HEK293 (cell line): ENCODE data around the gene ADK.

ENCODE experiments used
- CTCF ChIA-PET: fragments of 350-600 bp; formaldehyde crosslinking; extraction: SDS; loops from one replicate; lab custom pipeline; 2021; ENCODE audit warnings: antibody characterized with exemption; lab: Yijun Ruan, JAX
- POLR2A ChIA-PET: fragments of 300-600 bp; formaldehyde crosslinking; extraction: SDS; loops from one replicate; lab custom pipeline; 2020; ENCODE audit warnings: antibody characterized with exemption, inconsistent platforms; lab: Yijun Ruan, JAX
- H3K27ac ChIP-seq: fragments of 200-500 bp; sonication (Bioruptor generic); 2 replicates; pipeline ENCODE4 v1.5.1; 2014; ENCODE audit warnings: low read depth, low read length, control low read depth, inconsistent platforms; ENCODE audit errors: extremely low read depth
- H3K36me3 ChIP-seq, 2 experiments: fragments of 200-500 bp in 1 of 2; sonication (Bioruptor generic) in 1 of 2; 1 replicate in 1 of 2; 2 replicates in 1 of 2; pipeline ENCODE4 v1.5.1; 2014 to 2017; ENCODE audit warnings: inconsistent platforms in 2 of 2, low read length in 2 of 2; ENCODE audit not compliant: control insufficient read depth in 2 of 2, insufficient read depth in 1 of 2
- H3K4me1 ChIP-seq: fragments of 200-500 bp; sonication (Bioruptor generic); 2 replicates; pipeline ENCODE4 v1.5.1; 2014; ENCODE audit warnings: mild to moderate bottlenecking, low read length, inconsistent platforms; ENCODE audit not compliant: control insufficient read depth, insufficient read depth
- H3K4me3 ChIP-seq: 2 replicates; pipeline ENCODE4 v1.5.1; 2011; ENCODE audit warnings: low read depth, mild to moderate bottlenecking, control low read depth, low read length, moderate library complexity
- H3K9me3 ChIP-seq: fragments of 200-500 bp; sonication (Bioruptor generic); 2 replicates; pipeline ENCODE4 v1.5.1; 2014; ENCODE audit warnings: low read depth, low read length, inconsistent platforms; ENCODE audit not compliant: control insufficient read depth, insufficient read depth
- BCL6B ChIP-seq: fragments of 450-650 bp; formaldehyde crosslinking; IDR thresholded peaks from 2 replicates; pipeline ENCODE4 v1.5.1; 2017; ENCODE audit warnings: missing biosample characterization, missing genetic modification characterization
- GLI4 ChIP-seq: fragments of 450-650 bp; formaldehyde crosslinking; IDR thresholded peaks from 2 replicates; pipeline ENCODE4 v1.5.1; 2016; ENCODE audit warnings: missing biosample characterization, missing genetic modification characterization
- GLIS1 ChIP-seq: fragments of 450-650 bp; formaldehyde crosslinking; IDR thresholded peaks from 2 replicates; pipeline ENCODE4 v1.5.1; 2016; ENCODE audit warnings: missing biosample characterization, missing genetic modification characterization
- KLF10 ChIP-seq: fragments of 450-650 bp; IDR thresholded peaks from 2 replicates; pipeline ENCODE4 v1.5.1; 2018; ENCODE audit warnings: missing biosample characterization, mild to moderate bottlenecking, missing genetic modification characterization
- PBX3 ChIP-seq: sonication (generic); formaldehyde crosslinking; IDR thresholded peaks from 2 replicates; pipeline ENCODE4 v1.8.1; 2022; ENCODE audit warnings: mild to moderate bottlenecking, moderate library complexity, missing genetic modification reagents
- ZBTB1 ChIP-seq: fragments of 450-650 bp; formaldehyde crosslinking; IDR thresholded peaks from 2 replicates; pipeline ENCODE4 v1.5.1; 2016; ENCODE audit warnings: missing biosample characterization, missing genetic modification characterization
- ZBTB21 ChIP-seq: fragments of 450-650 bp; formaldehyde crosslinking; IDR thresholded peaks from 2 replicates; pipeline ENCODE4 v1.5.1; 2017; ENCODE audit warnings: missing biosample characterization, missing genetic modification characterization
- ZNF16 ChIP-seq: fragments of 450-650 bp; formaldehyde crosslinking; IDR thresholded peaks from 2 replicates; pipeline ENCODE4 v1.5.1; 2016; ENCODE audit warnings: low read depth, missing biosample characterization, missing genetic modification characterization
- ZNF362 ChIP-seq: fragments of 450-650 bp; formaldehyde crosslinking; IDR thresholded peaks from 2 replicates; pipeline ENCODE4 v1.5.1; 2016; ENCODE audit warnings: missing biosample characterization, missing genetic modification characterization
- ZNF404 ChIP-seq: fragments of 450-650 bp; formaldehyde crosslinking; IDR thresholded peaks from 2 replicates; pipeline ENCODE4 v1.5.1; 2017; ENCODE audit warnings: missing biosample characterization, missing genetic modification characterization
- ZNF449 ChIP-seq: fragments of 450-650 bp; formaldehyde crosslinking; IDR thresholded peaks from 2 replicates; pipeline ENCODE4 v1.5.1; 2017; ENCODE audit warnings: missing biosample characterization, mild to moderate bottlenecking, missing genetic modification characterization, moderate library complexity
- ZNF473 ChIP-seq: fragments of 450-650 bp; formaldehyde crosslinking; IDR thresholded peaks from 2 replicates; pipeline ENCODE4 v1.5.1; 2017; ENCODE audit warnings: missing biosample characterization, missing genetic modification characterization
- ZNF488 ChIP-seq: fragments of 450-650 bp; formaldehyde crosslinking; IDR thresholded peaks from 2 replicates; pipeline ENCODE4 v1.5.1; 2016; ENCODE audit warnings: missing biosample characterization, missing genetic modification characterization
- ZNF529 ChIP-seq: fragments of 450-650 bp; formaldehyde crosslinking; IDR thresholded peaks from 2 replicates; pipeline ENCODE4 v1.5.1; 2017; ENCODE audit warnings: missing genetic modification characterization, missing biosample characterization; ENCODE audit not compliant: insufficient replicate concordance
- ZNF560 ChIP-seq: fragments of 450-650 bp; formaldehyde crosslinking; IDR thresholded peaks from 2 replicates; pipeline ENCODE4 v1.5.1; 2017; ENCODE audit warnings: missing biosample characterization, missing genetic modification characterization, borderline replicate concordance
- ZNF596 ChIP-seq: fragments of 450-650 bp; IDR thresholded peaks from 2 replicates; pipeline ENCODE4 v1.5.0; 2018; ENCODE audit warnings: missing biosample characterization, mild to moderate bottlenecking, missing genetic modification characterization, moderate library complexity
- ZNF624 ChIP-seq: fragments of 450-650 bp; formaldehyde crosslinking; IDR thresholded peaks from 2 replicates; pipeline ENCODE4 v1.5.1; 2017; ENCODE audit warnings: missing biosample characterization, missing genetic modification characterization
- ZNF768 ChIP-seq: fragments of 450-650 bp; formaldehyde crosslinking; IDR thresholded peaks from 2 replicates; pipeline ENCODE4 v1.5.1; 2018; ENCODE audit warnings: missing biosample characterization, mild to moderate bottlenecking, missing genetic modification characterization
- ZNF785 ChIP-seq: fragments of 450-650 bp; formaldehyde crosslinking; IDR thresholded peaks from 2 replicates; pipeline ENCODE4 v1.5.1; 2016; ENCODE audit warnings: missing biosample characterization, missing genetic modification characterization

Gene ADK

GRCh38 chr10:74589226-74589673, 438.2 kb downstream of the ADK start (continued):
- TF ChIP-seq ZNF768 (tag by site-specific recombination) (no peak), ZNF362 (peak; percentile 86; the same call in 1 of the 2 replicates), ZNF785 (no peak), ZNF596 (tag by site-specific recombination) (peak; percentile 61; the same call in 1 of the 2 replicates), ZNF560 (tag by site-specific recombination) (no peak), ZNF624 (tag by site-specific recombination) (no peak), KLF10 (tag by site-specific recombination) (peak; percentile 71), BCL6B (tag by site-specific recombination) (peak; percentile 83), ZBTB21 (peak; percentile 98), ZNF473 (no peak), GLIS1 (tag by site-specific recombination) (peak; percentile 49; the same call in 1 of the 2 replicates), ZNF16 (no peak)

- H3K27ac ChIP-seq = no peak overlapping the region
- CTCF ChIA-PET = interaction anchor here (0.8 kb wide), 1 partner anchor 9 kb away, joined by 3 read pairs; no protein-coding TSS in a partner anchor
- H3K9me3 ChIP-seq = no peaks in the 10 kb centered on the region
- no peaks in the 10 kb centered on the region for H3K36me3 ChIP-seq
- no peak overlapping the region for H3K4me3 ChIP-seq
- TF ChIP-seq GLI4 (no peak), ZNF529 (tag by site-specific recombination) (no peak), ZNF488 (no peak), ZNF404 (tag by site-specific recombination) (no peak), ZNF560 (tag by site-specific recombination) (no peak), ZBTB1 (tag by site-specific recombination) (no peak)
- POLR2A ChIA-PET = no interaction called here
- H3K4me1 ChIP-seq = peaks cover 23% of the 10 kb centered on the region
Observed at GRCh38 chr10:74589851-74590250, 438.8 kb downstream of the ADK start.

GRCh38 chr10:74593470-74593869, 442.4 kb downstream of the ADK start:
- Histone ChIP-seq H3K4me1 (peaks cover 14% of the 10 kb centered on the region), H3K4me3 (no peak overlapping the region), H3K27ac (no peak overlapping the region), H3K36me3 (no peaks in the 10 kb centered on the region), H3K9me3 (no peaks in the 10 kb centered on the region)
- ChIA-PET POLR2A (no interaction called here), CTCF (interaction anchor here (0.7 kb wide), 1 partner anchor 228 kb away, joined by 3 read pairs; no protein-coding TSS in a partner anchor)
- no peak for TF ChIP-seq PBX3 (CRISPR knock-in tag)
- no peak for TF ChIP-seq ZNF449 (tag by site-specific recombination)
- no peak for TF ChIP-seq GLIS1 (tag by site-specific recombination)
